ENCODE measurements around the gene NOS1AP.

GRCh38 chr1:162242804-162243203 lies 173.3 kb downstream of the NOS1AP start:
- TF ChIP-seq NCOA2 (IDR thresholded peaks at IDR 0.05; ENCODE audit: partially characterized antibody in 2 of 2) (no peak), TARDBP (IDR thresholded peaks at IDR 0.05) (no peak), ZNF830 (CRISPR knock-in tag; IDR thresholded peaks at IDR 0.05) (no peak), ZFX (CRISPR knock-in tag; IDR thresholded peaks at IDR 0.05) (no peak), ZNF280A (IDR thresholded peaks at IDR 0.05; ENCODE audit: low read depth, partially characterized antibody) (no peak), TFAP4 (CRISPR knock-in tag; IDR thresholded peaks at IDR 0.05; ENCODE audit: borderline replicate concordance) (no peak), POLR2AphosphoS2 (IDR thresholded peaks at IDR 0.05; ENCODE audit: low read length) (no peak), ZNF24 (IDR thresholded peaks at IDR 0.05) (no peak), POLR2AphosphoS5 (IDR thresholded peaks at IDR 0.05; ENCODE audit: control insufficient read depth, insufficient read depth, low read depth, low read length) (no peak), ZNF589 (CRISPR knock-in tag; IDR thresholded peaks at IDR 0.05; ENCODE audit: low read depth) (no peak), ILF3 (IDR thresholded peaks at IDR 0.05; ENCODE audit: borderline replicate concordance) (no peak)
- TF ChIP-seq, protein P1, sequence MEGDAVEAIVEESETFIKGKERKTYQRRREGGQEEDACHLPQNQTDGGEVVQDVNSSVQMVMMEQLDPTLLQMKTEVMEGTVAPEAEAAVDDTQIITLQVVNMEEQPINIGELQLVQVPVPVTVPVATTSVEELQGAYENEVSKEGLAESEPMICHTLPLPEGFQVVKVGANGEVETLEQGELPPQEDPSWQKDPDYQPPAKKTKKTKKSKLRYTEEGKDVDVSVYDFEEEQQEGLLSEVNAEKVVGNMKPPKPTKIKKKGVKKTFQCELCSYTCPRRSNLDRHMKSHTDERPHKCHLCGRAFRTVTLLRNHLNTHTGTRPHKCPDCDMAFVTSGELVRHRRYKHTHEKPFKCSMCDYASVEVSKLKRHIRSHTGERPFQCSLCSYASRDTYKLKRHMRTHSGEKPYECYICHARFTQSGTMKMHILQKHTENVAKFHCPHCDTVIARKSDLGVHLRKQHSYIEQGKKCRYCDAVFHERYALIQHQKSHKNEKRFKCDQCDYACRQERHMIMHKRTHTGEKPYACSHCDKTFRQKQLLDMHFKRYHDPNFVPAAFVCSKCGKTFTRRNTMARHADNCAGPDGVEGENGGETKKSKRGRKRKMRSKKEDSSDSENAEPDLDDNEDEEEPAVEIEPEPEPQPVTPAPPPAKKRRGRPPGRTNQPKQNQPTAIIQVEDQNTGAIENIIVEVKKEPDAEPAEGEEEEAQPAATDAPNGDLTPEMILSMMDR (IDR thresholded peaks at IDR 0.05 in 2 of 3, conservative IDR thresholded peaks at IDR 0.05 in 1 of 3; ENCODE audit: insufficient read depth in 2 of 3, low read depth in 1 of 3, low read length in 3 of 3): no peak
- TF ChIP-seq, protein P2, sequence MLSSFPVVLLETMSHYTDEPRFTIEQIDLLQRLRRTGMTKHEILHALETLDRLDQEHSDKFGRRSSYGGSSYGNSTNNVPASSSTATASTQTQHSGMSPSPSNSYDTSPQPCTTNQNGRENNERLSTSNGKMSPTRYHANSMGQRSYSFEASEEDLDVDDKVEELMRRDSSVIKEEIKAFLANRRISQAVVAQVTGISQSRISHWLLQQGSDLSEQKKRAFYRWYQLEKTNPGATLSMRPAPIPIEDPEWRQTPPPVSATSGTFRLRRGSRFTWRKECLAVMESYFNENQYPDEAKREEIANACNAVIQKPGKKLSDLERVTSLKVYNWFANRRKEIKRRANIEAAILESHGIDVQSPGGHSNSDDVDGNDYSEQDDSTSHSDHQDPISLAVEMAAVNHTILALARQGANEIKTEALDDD (IDR thresholded peaks at IDR 0.05): no peak
